Measurements from ENCODE around the gene RELT. TPM values are rescaled to one million over a fixed set of nuclear protein-coding genes. Genes with fewer than 3 reads are reported as not detected.

Gene RELT
- total RNA-seq, 6 donors from 2014 or later: 4.9 to 27.0 (median 19.2) TPM

DNA sequence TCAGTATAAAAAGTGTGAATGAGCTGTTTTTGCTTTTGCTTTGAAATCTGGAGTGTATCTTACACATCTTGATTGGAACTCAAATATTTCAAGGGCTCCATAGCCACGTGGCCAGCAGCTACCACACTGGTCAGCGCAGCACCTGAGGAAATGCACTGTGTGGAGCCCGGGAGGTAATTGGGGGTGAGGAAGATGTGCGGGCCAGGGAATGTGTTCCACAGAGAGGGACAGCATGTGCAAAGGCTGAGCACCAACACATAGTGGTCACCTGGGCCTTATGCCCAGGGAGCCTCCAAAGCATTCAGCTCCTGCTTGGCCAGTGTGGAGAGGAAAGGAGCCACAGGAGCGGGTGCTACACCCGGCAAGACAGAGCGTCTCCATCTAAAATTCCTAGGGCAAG, 20.8 kb downstream of the RELT start:
- no peaks in the 10 kb centered on the region for H3K27me3 ChIP-seq
- H3K36me3 ChIP-seq: peaks cover 0 to 17% (median 7%) of the 10 kb centered on the region in 4 donors
- DNase-seq: peak in 1 of 2 donors; percentile 52
- H3K4me3 ChIP-seq: no peak overlapping the region
- no peak overlapping the region for H3K27ac ChIP-seq
- WGBS, 2 donors: 55 to 65% methylated on average over 7 of the region's 7 CpGs
- ATAC-seq (ENCODE audit: low FRiP score in 2 of 2): peak in 1 of 2 donors; percentile 15
- no peaks in the 10 kb centered on the region for H3K9me3 ChIP-seq
- H3K4me1 ChIP-seq: peaks cover 0 to 6% (median 3%) of the 10 kb centered on the region in 4 donors
- TF ChIP-seq POLR2A (IDR thresholded peaks at IDR 0.05) (no peak), POLR2AphosphoS5 (IDR thresholded peaks at IDR 0.05) (no peak), EP300 (IDR thresholded peaks at IDR 0.05) (no peak), CTCF (IDR thresholded peaks at IDR 0.05) (no peak)

DNA sequence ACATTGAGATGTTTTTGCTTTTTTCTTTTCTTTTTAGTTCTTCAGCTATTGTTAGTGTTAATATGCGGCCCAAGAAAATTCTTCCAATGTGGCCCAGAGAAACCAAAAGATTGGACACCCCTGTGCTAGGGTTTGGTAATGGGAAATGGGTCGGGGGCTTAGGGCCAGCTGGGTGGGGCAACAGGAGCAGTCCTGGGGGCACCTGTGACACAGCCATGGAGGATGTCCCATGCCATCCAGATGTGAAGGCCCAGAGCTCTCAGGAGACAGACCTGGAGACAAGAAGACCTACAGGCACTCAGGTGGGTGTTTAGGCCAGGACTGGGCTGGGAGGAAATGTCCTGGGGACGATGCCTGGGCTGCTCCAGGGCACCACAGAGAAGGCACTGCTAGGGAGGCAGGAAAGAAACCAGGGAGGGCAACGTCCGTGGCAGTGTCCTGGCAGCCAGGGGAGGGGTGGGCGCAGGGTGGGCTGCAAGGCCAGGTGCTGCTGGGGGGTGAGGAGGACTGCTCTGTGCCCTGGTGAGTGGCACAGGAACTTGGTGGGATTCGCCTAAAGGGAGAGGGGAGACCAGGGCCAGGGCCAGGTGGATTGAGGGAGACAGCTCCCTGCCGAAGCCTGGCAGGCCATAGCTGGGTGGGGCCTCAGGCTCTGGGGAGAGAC, 21.4 kb downstream of the RELT start:
- H3K36me3 ChIP-seq: peaks cover 0 to 16% (median 4%) of the 10 kb centered on the region in 4 donors
- WGBS, 2 donors: 89 to 90% methylated on average over 6 to 8 of the region's 8 CpGs

DNA sequence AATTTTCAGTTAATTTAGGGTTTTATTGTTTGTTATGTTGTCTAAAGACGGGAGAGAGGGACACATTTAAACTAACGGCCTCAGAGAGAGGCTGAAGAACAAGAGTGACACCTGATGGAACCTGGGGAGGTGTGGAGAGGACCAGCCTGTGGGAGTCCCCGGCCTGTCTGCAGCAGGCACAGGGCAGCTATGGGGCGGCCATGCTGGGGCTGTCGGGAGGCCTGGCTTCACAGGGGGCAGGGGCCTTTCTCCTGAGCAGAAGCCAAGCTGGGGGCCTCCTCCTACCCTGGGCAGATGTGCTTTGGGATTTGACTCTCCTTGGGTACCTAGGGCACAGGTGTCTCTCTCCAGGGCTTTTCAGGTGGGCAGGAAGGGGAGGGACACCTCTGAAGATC, 21.9 kb downstream of the RELT start:
- Histone ChIP-seq H3K27me3 (no peaks in the 10 kb centered on the region), H3K36me3 (peaks cover 0 to 16% (median 4%) of the 10 kb centered on the region in 4 donors), H3K27ac (no peak overlapping the region), H3K9me3 (no peaks in the 10 kb centered on the region), H3K4me3 (no peak overlapping the region), H3K4me1 (peaks cover 0 to 6% (median 3%) of the 10 kb centered on the region in 4 donors)
- no peak for DNase-seq
- no peak for ATAC-seq (ENCODE audit: low FRiP score in 2 of 2)
- no peak for TF ChIP-seq EP300 (IDR thresholded peaks at IDR 0.05)
- no peak for TF ChIP-seq POLR2A (IDR thresholded peaks at IDR 0.05)
- no peak for TF ChIP-seq CTCF (IDR thresholded peaks at IDR 0.05)
- no peak for TF ChIP-seq POLR2AphosphoS5 (IDR thresholded peaks at IDR 0.05)
- 81 to 91% methylated on average over 5 of the region's 5 CpGs for WGBS, 2 donors

More for the DNA sequence above, 21.4 kb downstream of the RELT start:
- Histone ChIP-seq H3K4me1 (peaks cover 0 to 6% (median 3%) of the 10 kb centered on the region in 4 donors), H3K4me3 (no peak overlapping the region), H3K27ac (no peak overlapping the region), H3K9me3 (no peaks in the 10 kb centered on the region), H3K27me3 (no peaks in the 10 kb centered on the region)
- TF ChIP-seq POLR2AphosphoS5 (IDR thresholded peaks at IDR 0.05) (no peak), CTCF (IDR thresholded peaks at IDR 0.05) (no peak), EP300 (IDR thresholded peaks at IDR 0.05) (no peak), POLR2A (IDR thresholded peaks at IDR 0.05) (no peak)
- DNase-seq (peak in 1 of 2 donors; percentile 48), ATAC-seq (ENCODE audit: low FRiP score in 2 of 2) (no peak)

GRCh38 chr11:73398721-73399120, 22.5 kb downstream of the RELT start:
- TF ChIP-seq CTCF (IDR thresholded peaks at IDR 0.05) (no peak), POLR2AphosphoS5 (IDR thresholded peaks at IDR 0.05) (no peak), POLR2A (IDR thresholded peaks at IDR 0.05) (no peak), EP300 (IDR thresholded peaks at IDR 0.05) (no peak)
- no peak for DNase-seq
- Histone ChIP-seq H3K4me1 (peaks cover 0 to 6% (median 3%) of the 10 kb centered on the region in 4 donors), H3K9me3 (no peaks in the 10 kb centered on the region), H3K36me3 (peaks cover 0 to 16% (median 4%) of the 10 kb centered on the region in 4 donors), H3K4me3 (no peak overlapping the region), H3K27ac (no peak overlapping the region), H3K27me3 (no peaks in the 10 kb centered on the region)
- 90 to 100% methylated on average over 2 of the region's 2 CpGs for WGBS, 2 donors
- no peak for ATAC-seq (ENCODE audit: low FRiP score in 2 of 2)

GRCh38 chr11:73399159-73399590, 23.0 kb downstream of the RELT start:
- H3K27ac ChIP-seq: no peak overlapping the region
- DNase-seq (no peak), ATAC-seq (ENCODE audit: low FRiP score in 2 of 2) (no peak)
- WGBS, 2 donors: 68 to 79% methylated on average over 3 to 6 of the region's 6 CpGs
- H3K36me3 ChIP-seq: peaks cover 0 to 16% (median 3%) of the 10 kb centered on the region in 4 donors
- no peak for TF ChIP-seq EP300 (IDR thresholded peaks at IDR 0.05)
- TF ChIP-seq POLR2AphosphoS5 (IDR thresholded peaks at IDR 0.05): no peak
- TF ChIP-seq CTCF (IDR thresholded peaks at IDR 0.05): no peak
- TF ChIP-seq POLR2A (IDR thresholded peaks at IDR 0.05): no peak
- no peaks in the 10 kb centered on the region for H3K27me3 ChIP-seq
- no peak overlapping the region for H3K4me3 ChIP-seq
- H3K9me3 ChIP-seq: no peaks in the 10 kb centered on the region
- peaks cover 0 to 6% (median 3%) of the 10 kb centered on the region in 4 donors for H3K4me1 ChIP-seq

Data from upper lobe of left lung (tissue), 6 donors.